Ovary (tissue), 3 donors: ENCODE measurements around the gene RPS6KA4.

ENCODE experiments used
- POLR2A ChIP-seq: fragments of 450-650 bp; IDR thresholded peaks from one replicate; pipeline ENCODE4 v1.6.1; 2017; ENCODE audit warnings: antibody characterized with exemption, mild to moderate bottlenecking, moderate library complexity
- TF ChIP-seq, protein P1 (sequence below), 3 donors: fragments of 450-650 bp in 2 of 3; fragments of 200-600 bp in 1 of 3; IDR thresholded peaks; one replicate each; pipeline versions ENCODE4 v1.5.1 to v1.8.0; 2016 to 2022; ENCODE audit warnings: antibody characterized with exemption in 3 of 3, mild to moderate bottlenecking in 1 of 3
- donor health status: DM: no; HTN: no; CAD: no.

DNA sequence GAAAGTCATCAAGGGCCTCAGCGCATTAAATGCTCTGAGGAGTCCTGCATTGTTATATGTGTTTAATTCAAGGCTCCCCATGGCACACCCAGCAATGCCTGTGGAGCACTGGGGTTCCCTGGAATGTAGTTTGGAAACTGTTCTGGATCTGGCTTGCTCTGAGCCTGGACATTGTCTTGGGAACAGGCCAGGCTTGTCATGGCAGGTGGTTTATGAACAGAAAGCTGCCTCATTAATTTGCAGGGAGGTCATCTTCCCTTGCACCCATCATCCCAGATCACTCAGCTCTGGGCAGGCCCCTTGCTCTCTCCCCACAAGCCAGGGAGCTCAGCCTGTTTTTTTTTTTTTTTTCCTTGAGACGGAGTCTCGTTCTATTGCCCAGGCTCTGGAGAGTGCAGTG is 32.9 kb downstream of the RPS6KA4 start:
- TF ChIP-seq, protein P1, sequence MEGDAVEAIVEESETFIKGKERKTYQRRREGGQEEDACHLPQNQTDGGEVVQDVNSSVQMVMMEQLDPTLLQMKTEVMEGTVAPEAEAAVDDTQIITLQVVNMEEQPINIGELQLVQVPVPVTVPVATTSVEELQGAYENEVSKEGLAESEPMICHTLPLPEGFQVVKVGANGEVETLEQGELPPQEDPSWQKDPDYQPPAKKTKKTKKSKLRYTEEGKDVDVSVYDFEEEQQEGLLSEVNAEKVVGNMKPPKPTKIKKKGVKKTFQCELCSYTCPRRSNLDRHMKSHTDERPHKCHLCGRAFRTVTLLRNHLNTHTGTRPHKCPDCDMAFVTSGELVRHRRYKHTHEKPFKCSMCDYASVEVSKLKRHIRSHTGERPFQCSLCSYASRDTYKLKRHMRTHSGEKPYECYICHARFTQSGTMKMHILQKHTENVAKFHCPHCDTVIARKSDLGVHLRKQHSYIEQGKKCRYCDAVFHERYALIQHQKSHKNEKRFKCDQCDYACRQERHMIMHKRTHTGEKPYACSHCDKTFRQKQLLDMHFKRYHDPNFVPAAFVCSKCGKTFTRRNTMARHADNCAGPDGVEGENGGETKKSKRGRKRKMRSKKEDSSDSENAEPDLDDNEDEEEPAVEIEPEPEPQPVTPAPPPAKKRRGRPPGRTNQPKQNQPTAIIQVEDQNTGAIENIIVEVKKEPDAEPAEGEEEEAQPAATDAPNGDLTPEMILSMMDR (IDR thresholded peaks at IDR 0.05) = no peak
- no peak for TF ChIP-seq POLR2A
